ENCODE results near the gene ZBTB46.
"Not testable (repeated sequence)": the region's sequence is repeated elsewhere in the genome, so short reads cannot be mapped to it uniquely, and the experiment has no call there.

Gene ZBTB46

DNA sequence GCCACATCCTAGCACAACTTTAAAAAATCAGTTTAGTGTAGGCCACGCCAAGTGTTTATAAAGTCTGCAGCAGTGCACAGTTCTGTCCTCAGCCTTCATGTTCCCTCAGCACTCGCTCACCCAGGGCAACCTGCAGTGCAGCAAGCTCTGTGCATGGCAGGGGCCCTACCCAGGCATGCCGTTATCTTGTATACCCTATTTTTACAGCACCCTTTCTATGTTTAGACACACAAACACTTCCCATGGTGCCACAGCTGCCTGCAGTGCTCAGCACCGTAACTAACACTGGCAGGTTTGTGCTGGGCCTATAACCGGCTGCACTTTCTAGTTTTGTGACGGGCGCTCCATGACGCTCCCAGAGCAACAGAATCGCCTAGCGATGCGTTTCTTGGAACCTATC, 43.8 kb downstream of the ZBTB46 start:
- no peak for ATAC-seq (ENCODE audit: low read depth)
- H3K9me3 Mint-ChIP-seq = no peaks in the 10 kb centered on the region
- H3K4me1 Mint-ChIP-seq = peaks cover 4% of the 10 kb centered on the region
- peaks cover 3% of the 10 kb centered on the region for H3K27me3 Mint-ChIP-seq
- no peak overlapping the region for H3K4me3 Mint-ChIP-seq
- DNase-seq (ENCODE audit: low spot score in 2 of 2) = no peak
- no peaks in the 10 kb centered on the region for H3K36me3 Mint-ChIP-seq
- no peak overlapping the region for H3K27ac Mint-ChIP-seq

DNA sequence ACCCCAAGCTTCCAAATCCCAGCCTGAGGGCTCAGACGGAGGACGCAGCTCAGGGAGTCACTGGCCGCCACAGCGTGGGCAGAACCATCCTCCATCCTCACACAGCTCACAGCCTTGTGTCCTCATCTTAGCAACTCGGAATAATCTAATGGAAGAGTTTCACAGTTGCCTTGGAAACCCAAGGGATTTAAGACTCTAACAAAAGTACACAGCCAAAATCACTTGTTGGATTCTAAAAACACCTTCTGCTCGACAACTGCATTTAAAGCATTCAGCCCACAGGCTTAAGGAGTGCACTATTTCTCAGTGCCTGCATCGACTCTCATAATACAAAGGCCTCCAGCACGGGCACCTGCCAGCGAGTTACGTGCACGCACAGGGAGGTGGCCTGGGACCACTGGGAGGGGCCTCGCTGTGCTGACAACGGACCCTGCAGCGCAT, 45.4 kb downstream of the ZBTB46 start:
- Mint-ChIP-seq H3K4me3 (no peak overlapping the region), H3K36me3 (no peaks in the 10 kb centered on the region), H3K27me3 (peaks cover 3% of the 10 kb centered on the region), H3K4me1 (peaks cover 9% of the 10 kb centered on the region), H3K27ac (no peak overlapping the region), H3K9me3 (no peaks in the 10 kb centered on the region)
- ATAC-seq (ENCODE audit: low read depth) (no peak), DNase-seq (ENCODE audit: low spot score in 2 of 2) (no peak)

DNA sequence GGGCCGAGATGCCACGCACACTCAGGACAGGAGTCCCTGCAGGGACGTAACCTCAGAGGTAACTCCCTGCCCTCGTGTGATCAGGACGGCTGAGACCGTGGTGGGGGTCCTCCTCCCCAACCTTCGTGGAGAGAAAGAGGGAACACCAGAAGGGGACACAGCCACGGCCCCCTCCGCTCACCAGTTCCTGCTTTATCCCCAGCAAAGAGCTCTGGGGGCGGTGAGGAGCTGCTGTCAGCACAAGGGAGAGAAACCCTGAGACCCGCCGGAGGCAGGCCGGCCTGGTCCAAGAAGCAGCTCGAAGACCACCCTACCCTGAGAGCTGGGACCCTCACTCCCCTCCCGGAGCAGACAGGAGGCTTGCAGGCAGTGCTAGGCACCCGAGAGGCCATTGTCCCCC, 47.1 kb downstream of the ZBTB46 start:
- Mint-ChIP-seq H3K27me3 (peaks cover 3% of the 10 kb centered on the region), H3K4me3 (no peak overlapping the region), H3K36me3 (no peaks in the 10 kb centered on the region), H3K4me1 (peaks cover 9% of the 10 kb centered on the region), H3K9me3 (no peaks in the 10 kb centered on the region), H3K27ac (no peak overlapping the region)
- no peak for DNase-seq (ENCODE audit: low spot score in 2 of 2)
- no peak for ATAC-seq (ENCODE audit: low read depth)

DNA sequence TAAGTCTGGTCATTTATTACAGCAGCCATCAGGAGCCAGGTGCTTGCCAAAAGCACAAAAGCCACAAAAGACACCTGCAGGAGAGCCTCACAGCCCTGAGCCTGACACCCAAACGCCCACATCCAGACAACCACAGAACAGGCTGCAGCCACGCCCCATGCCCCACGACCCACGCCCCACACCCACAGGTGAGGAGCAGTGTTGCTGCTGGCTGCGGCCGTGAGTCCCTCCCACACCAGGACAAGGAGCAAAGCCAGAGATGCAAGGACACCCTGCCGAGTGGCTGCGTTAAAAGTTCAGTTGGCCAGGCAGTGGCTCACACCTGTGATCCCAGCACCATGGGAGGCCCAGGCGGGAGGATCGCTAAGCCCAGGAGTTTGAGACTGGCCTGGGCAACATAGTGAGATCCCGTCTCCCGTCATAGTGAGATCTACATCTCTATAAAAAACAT, 48.5 kb downstream of the ZBTB46 start:
- H3K9me3 Mint-ChIP-seq = no peaks in the 10 kb centered on the region
- no peak overlapping the region for H3K27ac Mint-ChIP-seq
- ATAC-seq (ENCODE audit: low read depth) = no peak
- H3K27me3 Mint-ChIP-seq = no peaks in the 10 kb centered on the region
- no peaks in the 10 kb centered on the region for H3K36me3 Mint-ChIP-seq
- DNase-seq (ENCODE audit: low spot score in 2 of 2) = no peak
- no peak overlapping the region for H3K4me3 Mint-ChIP-seq
- peaks cover 9% of the 10 kb centered on the region for H3K4me1 Mint-ChIP-seq

DNA sequence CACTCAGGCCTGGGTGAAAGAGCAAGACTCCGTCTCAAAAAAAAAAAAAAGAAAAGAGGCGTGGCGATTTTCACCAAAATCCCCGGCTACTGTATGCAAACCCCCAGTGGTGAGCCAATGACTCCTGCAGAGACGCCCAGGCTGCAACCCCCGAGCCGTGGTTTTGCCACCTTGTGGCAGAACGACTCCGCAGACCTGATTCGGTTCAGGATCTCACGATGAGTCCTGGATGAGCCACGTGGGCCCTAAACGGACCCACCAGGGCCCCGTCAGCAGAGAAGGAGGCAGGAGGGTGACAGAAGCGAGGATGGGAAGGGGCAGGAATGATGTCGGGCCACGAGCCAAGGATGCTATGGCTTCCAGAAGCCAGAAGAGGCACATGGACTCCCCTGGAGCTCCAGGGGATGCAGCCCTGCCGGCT, 49.0 kb downstream of the ZBTB46 start:
- ATAC-seq (ENCODE audit: low read depth) (peak; percentile 93), DNase-seq (ENCODE audit: low spot score in 2 of 2) (peak in 1 of 2 donors; percentile 42)
- peaks cover 9% of the 10 kb centered on the region for H3K4me1 Mint-ChIP-seq
- no peak overlapping the region for H3K27ac Mint-ChIP-seq
- peaks cover 2% of the 10 kb centered on the region for H3K27me3 Mint-ChIP-seq
- no peaks in the 10 kb centered on the region for H3K36me3 Mint-ChIP-seq
- H3K9me3 Mint-ChIP-seq = no peaks in the 10 kb centered on the region
- no peak overlapping the region for H3K4me3 Mint-ChIP-seq

DNA sequence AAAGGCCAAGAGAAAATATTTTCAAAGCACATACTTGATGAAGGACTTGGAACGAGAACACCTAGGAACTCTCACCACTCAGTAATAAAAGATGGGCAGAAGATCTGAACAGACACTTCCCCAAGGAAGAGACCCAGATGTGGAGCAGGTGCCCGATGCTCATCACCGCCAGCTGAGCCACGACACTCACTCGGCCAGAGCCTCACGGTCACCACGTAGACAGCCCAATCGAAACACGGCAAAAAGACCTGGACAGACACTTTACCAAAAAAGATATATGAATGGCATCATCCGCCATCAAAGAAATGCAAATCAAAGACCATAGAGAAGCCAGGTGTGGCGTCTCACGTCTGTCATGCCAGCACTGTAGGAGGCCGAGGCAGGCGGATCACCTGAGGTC, 49.9 kb downstream of the ZBTB46 start:
- Mint-ChIP-seq H3K4me3 (no peak overlapping the region), H3K27ac (no peak overlapping the region), H3K27me3 (peaks cover 2% of the 10 kb centered on the region), H3K4me1 (peaks cover 7% of the 10 kb centered on the region), H3K9me3 (no peaks in the 10 kb centered on the region), H3K36me3 (no peaks in the 10 kb centered on the region)
- ATAC-seq (ENCODE audit: low read depth) (no peak), DNase-seq (ENCODE audit: low spot score in 2 of 2) (no peak)

DNA sequence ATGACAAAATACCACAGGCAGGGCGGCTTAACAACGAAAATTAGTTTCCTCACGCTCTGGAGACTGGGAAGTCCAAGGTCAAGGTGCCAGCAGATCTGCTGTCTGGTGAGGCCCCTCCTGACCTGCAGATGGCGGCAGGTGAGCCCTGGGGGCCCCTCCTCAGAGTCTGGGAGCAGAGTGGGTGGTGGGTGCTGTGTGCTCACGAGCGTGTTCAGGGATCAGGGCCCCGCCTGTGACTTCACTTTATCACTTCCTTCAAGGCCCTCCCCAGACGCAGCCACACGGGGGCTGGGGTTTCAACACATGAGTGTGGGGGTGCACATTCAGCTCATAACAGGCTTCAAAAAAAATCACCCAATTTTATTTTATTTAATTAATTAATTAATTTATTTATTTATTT, 52.2 kb downstream of the ZBTB46 start:
- no peak for ATAC-seq (ENCODE audit: low read depth)
- Mint-ChIP-seq H3K9me3 (no peaks in the 10 kb centered on the region), H3K4me3 (no peak overlapping the region), H3K27me3 (peaks cover 6% of the 10 kb centered on the region), H3K27ac (no peak overlapping the region), H3K36me3 (no peaks in the 10 kb centered on the region), H3K4me1 (peaks cover 7% of the 10 kb centered on the region)
- no peak for DNase-seq (ENCODE audit: low spot score in 2 of 2)

DNA sequence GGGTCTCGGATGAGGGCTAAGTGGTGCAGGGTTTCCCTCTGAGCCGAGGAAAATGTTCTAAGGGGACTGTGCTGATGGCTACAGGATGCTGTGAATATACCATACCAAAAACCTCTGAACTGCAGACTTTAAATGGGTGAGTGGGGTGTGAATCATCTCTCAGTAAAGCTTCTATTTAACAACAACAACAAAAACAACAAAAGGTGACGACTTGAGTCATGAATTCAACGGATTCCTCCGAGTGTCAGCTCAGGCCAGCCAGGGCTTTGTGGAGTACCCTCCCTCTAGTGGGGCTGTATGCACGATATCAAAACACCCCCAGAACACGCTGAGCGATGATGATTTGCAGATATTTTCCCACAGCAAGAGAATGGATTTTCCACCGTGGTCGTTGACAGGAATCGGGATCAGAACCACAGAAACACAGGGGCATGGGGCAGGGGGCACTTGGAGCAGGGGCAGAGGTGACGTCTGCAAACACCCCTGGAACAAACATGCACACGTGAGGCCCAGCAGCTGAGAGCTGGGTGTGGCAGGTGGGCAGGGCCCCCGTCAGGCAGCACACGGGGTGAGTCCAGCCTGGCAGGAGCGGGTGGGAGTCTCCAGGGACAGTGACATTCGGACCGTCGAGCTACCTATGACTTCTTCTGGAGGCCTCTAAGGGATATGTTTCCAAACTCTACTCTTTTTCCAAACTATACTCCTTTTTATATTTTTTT, 52.9 kb downstream of the ZBTB46 start:
- Mint-ChIP-seq H3K27ac (no peak overlapping the region), H3K36me3 (no peaks in the 10 kb centered on the region), H3K4me3 (no peak overlapping the region), H3K4me1 (peaks cover 7% of the 10 kb centered on the region), H3K27me3 (peaks cover 6% of the 10 kb centered on the region), H3K9me3 (no peaks in the 10 kb centered on the region)
- ATAC-seq (ENCODE audit: low read depth) (no peak), DNase-seq (ENCODE audit: low spot score in 2 of 2) (no peak)

DNA sequence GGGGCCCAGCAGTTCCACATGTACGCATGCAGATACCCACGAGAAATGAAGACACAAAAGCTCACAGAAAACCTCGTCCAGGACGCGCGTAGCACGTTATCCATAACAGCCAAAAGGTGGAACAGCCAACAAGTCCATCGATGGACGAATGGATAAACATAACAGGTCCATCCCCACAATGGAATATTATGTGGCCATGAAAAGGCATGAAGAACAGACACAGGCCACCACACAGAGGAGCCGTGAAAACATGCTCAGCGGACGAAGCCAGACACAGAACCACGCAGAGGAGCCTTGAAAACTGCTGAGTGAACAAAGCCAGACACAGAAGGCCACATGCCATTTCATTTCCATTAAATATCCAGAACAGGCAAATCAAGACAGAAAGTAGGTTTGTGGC, 53.5 kb downstream of the ZBTB46 start:
- Mint-ChIP-seq H3K27ac (no peak overlapping the region), H3K27me3 (peaks cover 7% of the 10 kb centered on the region), H3K4me3 (no peak overlapping the region), H3K9me3 (no peaks in the 10 kb centered on the region), H3K36me3 (no peaks in the 10 kb centered on the region), H3K4me1 (peaks cover 7% of the 10 kb centered on the region)
- ATAC-seq (ENCODE audit: low read depth) (no peak), DNase-seq (ENCODE audit: low spot score in 2 of 2) (no peak)

DNA sequence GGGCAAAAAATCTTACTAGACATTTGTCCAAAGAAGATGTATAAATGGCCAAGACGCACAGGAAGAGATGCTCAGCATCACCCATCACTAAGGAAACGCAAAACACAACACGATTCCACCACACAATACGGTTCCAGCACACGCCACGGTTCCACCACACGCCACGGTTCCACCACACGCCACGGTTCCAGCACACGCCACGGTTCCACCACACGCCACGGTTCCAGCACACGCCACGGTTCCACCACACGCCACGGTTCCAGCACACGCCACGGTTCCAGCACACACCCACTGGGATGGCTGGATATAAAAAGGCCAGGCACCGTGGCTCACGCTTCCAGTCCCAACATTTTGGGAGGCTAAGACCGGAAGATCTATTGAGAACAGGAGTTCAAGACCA, 54.2 kb downstream of the ZBTB46 start:
- H3K4me1 Mint-ChIP-seq; H3K27ac Mint-ChIP-seq; ATAC-seq (ENCODE audit: low read depth); H3K27me3 Mint-ChIP-seq; DNase-seq (ENCODE audit: low spot score in 2 of 2); H3K36me3 Mint-ChIP-seq; H3K4me3 Mint-ChIP-seq; H3K9me3 Mint-ChIP-seq: not testable (repeated sequence)

DNA sequence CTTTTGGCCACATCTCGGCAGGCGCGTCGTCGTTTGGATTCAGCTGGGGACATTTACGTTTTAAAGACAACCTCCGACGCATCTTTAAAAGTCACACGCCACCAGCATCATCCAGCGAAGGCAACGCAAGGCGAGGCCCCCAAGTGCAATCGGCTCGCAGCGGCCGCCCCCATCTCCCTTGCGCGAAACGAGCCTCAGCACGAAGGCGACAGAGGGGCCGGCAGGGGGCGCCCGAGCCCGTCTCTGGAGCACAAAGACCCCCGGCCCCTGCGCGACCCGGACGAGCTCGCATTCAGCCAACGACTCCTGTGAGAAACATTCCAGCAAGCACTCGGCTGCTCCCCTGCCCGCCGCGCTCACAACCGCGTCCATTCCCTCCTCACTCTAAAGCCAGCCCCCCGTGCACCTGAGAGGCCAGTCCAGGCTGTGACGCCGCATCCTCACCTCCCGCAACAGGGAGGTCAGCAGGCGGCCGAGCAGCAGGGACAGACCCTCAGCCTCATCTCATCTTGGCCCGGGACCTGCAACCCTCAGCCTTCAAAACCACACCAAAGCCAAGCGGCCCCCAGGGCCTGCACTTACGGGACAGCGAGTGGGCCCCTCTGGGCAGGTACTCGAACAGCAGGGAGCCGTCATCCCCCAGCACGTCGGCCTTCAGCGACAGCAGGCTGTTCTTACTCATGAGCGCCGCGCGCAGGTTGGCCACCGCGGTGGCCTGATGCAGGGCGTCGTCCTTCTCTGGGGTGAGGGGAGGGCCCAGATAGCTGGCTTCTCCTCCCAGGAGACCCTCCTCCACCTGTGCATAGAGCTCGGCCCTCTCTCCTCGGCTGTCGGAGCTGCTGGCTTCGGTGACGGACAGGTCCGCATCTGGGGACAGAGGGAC, 55.7 kb downstream of the ZBTB46 start:
- no peak overlapping the region for H3K27ac Mint-ChIP-seq
- ATAC-seq (ENCODE audit: low read depth) = no peak
- H3K4me1 Mint-ChIP-seq = peaks cover 2% of the 10 kb centered on the region
- no peak for DNase-seq (ENCODE audit: low spot score in 2 of 2)
- no peak overlapping the region for H3K4me3 Mint-ChIP-seq
- peaks cover 8% of the 10 kb centered on the region for H3K27me3 Mint-ChIP-seq
- H3K36me3 Mint-ChIP-seq = no peaks in the 10 kb centered on the region
- H3K9me3 Mint-ChIP-seq = no peaks in the 10 kb centered on the region

DNA sequence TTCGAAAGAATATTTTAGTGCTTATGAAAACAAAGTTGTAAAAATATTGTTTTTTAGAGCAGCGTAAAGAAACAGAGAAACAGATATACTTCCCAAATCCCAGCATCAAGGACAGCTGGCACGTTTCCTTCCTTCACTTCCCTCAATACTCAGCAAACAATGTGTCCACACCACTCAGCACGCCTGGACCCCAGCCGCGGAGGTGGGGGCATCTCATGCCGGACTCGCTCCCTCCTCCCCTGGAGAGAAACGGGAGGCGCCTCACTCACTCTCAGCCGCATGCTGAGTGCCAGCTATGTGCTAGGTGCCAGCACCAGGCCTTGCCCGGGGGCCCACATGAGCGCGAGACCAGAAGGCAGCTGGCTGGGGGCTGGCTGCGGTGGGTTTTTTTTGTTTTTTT, 56.8 kb downstream of the ZBTB46 start:
- peaks cover 2% of the 10 kb centered on the region for H3K4me1 Mint-ChIP-seq
- H3K36me3 Mint-ChIP-seq = no peaks in the 10 kb centered on the region
- no peak for DNase-seq (ENCODE audit: low spot score in 2 of 2)
- H3K4me3 Mint-ChIP-seq = no peak overlapping the region
- ATAC-seq (ENCODE audit: low read depth) = no peak
- H3K9me3 Mint-ChIP-seq = no peaks in the 10 kb centered on the region
- H3K27ac Mint-ChIP-seq = no peak overlapping the region
- peaks cover 10% of the 10 kb centered on the region for H3K27me3 Mint-ChIP-seq

DNA sequence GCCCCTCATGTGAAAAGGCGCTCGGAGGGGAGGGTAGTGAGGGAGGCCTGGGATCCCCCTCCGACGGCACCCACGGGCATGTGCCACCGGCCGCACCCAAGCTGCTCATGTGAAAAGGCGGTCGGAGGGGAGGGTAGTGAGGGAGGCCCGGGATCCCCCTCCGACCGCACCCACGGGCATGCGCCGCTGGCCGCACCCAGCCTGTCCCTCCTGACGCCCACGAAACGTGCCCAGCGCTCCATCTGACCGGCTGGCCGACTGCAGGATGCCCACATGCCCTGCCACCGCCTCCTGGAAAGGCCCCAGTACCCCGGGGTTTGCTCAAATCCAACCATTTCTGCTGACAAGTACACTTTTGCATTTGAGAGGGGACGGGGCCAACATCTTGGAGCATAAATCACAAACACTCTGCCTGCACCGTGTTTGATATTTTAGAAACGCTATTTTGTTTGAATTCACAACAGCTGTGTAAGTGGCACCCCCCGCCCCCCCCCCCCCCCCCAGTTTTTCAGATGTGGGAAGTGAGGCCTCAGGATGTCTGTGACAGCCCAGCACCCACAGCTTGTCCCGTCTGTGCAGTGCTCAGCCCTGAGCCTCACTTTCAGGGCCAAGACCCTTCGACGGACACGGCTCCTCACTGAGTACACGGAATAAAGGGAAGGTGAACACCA, 57.4 kb downstream of the ZBTB46 start:
- Mint-ChIP-seq H3K4me3 (no peak overlapping the region), H3K27ac (no peak overlapping the region), H3K36me3 (no peaks in the 10 kb centered on the region), H3K4me1 (peaks cover 2% of the 10 kb centered on the region), H3K9me3 (no peaks in the 10 kb centered on the region), H3K27me3 (peaks cover 10% of the 10 kb centered on the region)
- ATAC-seq (ENCODE audit: low read depth) (no peak), DNase-seq (ENCODE audit: low spot score in 2 of 2) (no peak)

All from memory B cell (primary cell).